Astrocyte (in vitro differentiated cells and primary cell): ENCODE measurements around the gene SLC5A7.

ENCODE experiments used
- CTCF ChIP-seq: IDR thresholded peaks from 2 replicates; pipeline ENCODE4 v1.5.1; 2011; ENCODE audit warnings: low read depth, mild to moderate bottlenecking, inconsistent platforms, low read length, moderate library complexity; ENCODE audit not compliant: insufficient read depth
- EZH2 ChIP-seq: IDR thresholded peaks from 2 replicates; pipeline ENCODE4 v1.6.1; 2012; ENCODE audit warnings: mild to moderate bottlenecking, low read length, inconsistent platforms; ENCODE audit not compliant: insufficient read depth

DNA sequence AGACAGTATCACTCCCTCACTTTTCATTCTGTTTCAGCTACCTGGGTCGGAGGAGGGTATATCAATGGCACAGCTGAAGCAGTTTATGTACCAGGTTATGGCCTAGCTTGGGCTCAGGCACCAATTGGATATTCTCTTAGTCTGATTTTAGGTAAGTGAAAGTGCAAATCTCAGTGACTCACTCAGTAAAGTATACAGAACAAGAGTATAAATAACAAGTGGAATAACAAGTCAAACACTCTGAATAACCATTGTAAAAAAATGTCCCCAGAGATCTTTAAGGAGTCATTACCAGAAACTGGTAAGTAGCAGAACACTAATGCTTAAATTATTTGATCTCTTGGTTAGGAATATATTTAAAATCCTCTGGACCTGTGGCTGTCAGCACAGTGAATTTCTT, 5.7 kb downstream of the SLC5A7 start:
- no peak for TF ChIP-seq CTCF
- TF ChIP-seq EZH2 = no peak
